Measurements from ENCODE around the gene HOXD11. TPM values are rescaled to one million over a fixed set of nuclear protein-coding genes. Genes with fewer than 3 reads are reported as not detected.

Gene HOXD11
- total RNA-seq, 1 experiment from 2014 or later = 107 TPM

GRCh38 chr2:176137906-176138305 is 30.8 kb downstream of the HOXD11 start:
- Histone ChIP-seq H3K9me3 (ENCODE audit: low read depth, low read length, poor library complexity, severe bottlenecking) (no peaks in the 10 kb centered on the region), H3K27ac (ENCODE audit: low read depth, low read length, poor library complexity, severe bottlenecking) (peak overlapping the region; percentile 98), H3K4me3 (ENCODE audit: low read depth, low read length, poor library complexity, severe bottlenecking) (peak overlapping the region; percentile 85), H3K4me1 (ENCODE audit: insufficient read depth, low read length, poor library complexity, severe bottlenecking) (peaks cover 46% of the 10 kb centered on the region), H3K27me3 (replicated peaks; ENCODE audit: insufficient read depth, low read depth, low read length, poor library complexity) (no peaks in the 10 kb centered on the region), H3K36me3 (ENCODE audit: insufficient read depth, low read length, poor library complexity, severe bottlenecking) (peaks cover 5% of the 10 kb centered on the region)
- DNase-seq (ENCODE audit: low spot score) = peak; percentile 49
- ChIA-PET POLR2A (ENCODE audit: low non-redundant PET) (no interaction called here), CTCF (interaction anchor here (4.2 kb wide), 1 partner anchor 317 kb away, joined by 35 read pairs; no protein-coding TSS in a partner anchor)
- TF ChIP-seq CTCF (conservative IDR thresholded peaks at IDR 0.05; ENCODE audit: low read depth, low read length) (no peak), EZH2 (IDR thresholded peaks at IDR 0.05; ENCODE audit: borderline replicate concordance, low read depth, low read length, poor library complexity, severe bottlenecking) (no peak)
- intact Hi-C loops (cut with micrococcal nuclease; ENCODE audit: unreplicated experiment) = loop anchor here (5.0 kb wide), 1 partner anchor 679 kb away; no protein-coding TSS in a partner anchor
- BruUV-seq (replicated peaks) = no TSS peak

GRCh38 chr2:176138526-176138922 is 31.4 kb downstream of the HOXD11 start:
- TF ChIP-seq CTCF (conservative IDR thresholded peaks at IDR 0.05; ENCODE audit: low read depth, low read length) (no peak), EZH2 (IDR thresholded peaks at IDR 0.05; ENCODE audit: borderline replicate concordance, low read depth, low read length, poor library complexity, severe bottlenecking) (no peak)
- Histone ChIP-seq H3K27me3 (replicated peaks; ENCODE audit: insufficient read depth, low read depth, low read length, poor library complexity) (no peaks in the 10 kb centered on the region), H3K36me3 (ENCODE audit: insufficient read depth, low read length, poor library complexity, severe bottlenecking) (peaks cover 5% of the 10 kb centered on the region), H3K4me1 (ENCODE audit: insufficient read depth, low read length, poor library complexity, severe bottlenecking) (peaks cover 39% of the 10 kb centered on the region), H3K4me3 (ENCODE audit: low read depth, low read length, poor library complexity, severe bottlenecking) (peak overlapping the region; percentile 85), H3K9me3 (ENCODE audit: low read depth, low read length, poor library complexity, severe bottlenecking) (no peaks in the 10 kb centered on the region), H3K27ac (ENCODE audit: low read depth, low read length, poor library complexity, severe bottlenecking) (peak overlapping the region; percentile 98)
- intact Hi-C loops (cut with micrococcal nuclease; ENCODE audit: unreplicated experiment) = loop anchor here (5.0 kb wide), 1 partner anchor 679 kb away; no protein-coding TSS in a partner anchor
- CTCF ChIA-PET = interaction anchor here (1.0 to 4.2 kb wide), 5 partner anchors 8 to 416 kb away, joined by 3 to 35 read pairs (median 5); no protein-coding TSS in a partner anchor
- TSS peak; percentile 27 for BruUV-seq (replicated peaks)
- peak; percentile 75 for DNase-seq (ENCODE audit: low spot score)
- POLR2A ChIA-PET (ENCODE audit: low non-redundant PET) = no interaction called here

- no peaks in the 10 kb centered on the region for H3K9me3 ChIP-seq (ENCODE audit: low read depth, low read length, poor library complexity, severe bottlenecking)
- no peaks in the 10 kb centered on the region for H3K27me3 ChIP-seq (replicated peaks; ENCODE audit: insufficient read depth, low read depth, low read length, poor library complexity)
- CTCF ChIA-PET = interaction anchor here (0.6 to 4.2 kb wide), 9 partner anchors 9 to 691 kb away, joined by 3 to 35 read pairs (median 5); no protein-coding TSS in a partner anchor
- peaks cover 9% of the 10 kb centered on the region for H3K36me3 ChIP-seq (ENCODE audit: insufficient read depth, low read length, poor library complexity, severe bottlenecking)
- peak; percentile 77 for DNase-seq (ENCODE audit: low spot score)
- POLR2A ChIA-PET (ENCODE audit: low non-redundant PET) = interaction anchor here (0.5 to 0.6 kb wide), 2 partner anchors 8 to 540 kb away, joined by 3 to 7 read pairs; no protein-coding TSS in a partner anchor
- TF ChIP-seq CTCF (conservative IDR thresholded peaks at IDR 0.05; ENCODE audit: low read depth, low read length) (no peak), EZH2 (IDR thresholded peaks at IDR 0.05; ENCODE audit: borderline replicate concordance, low read depth, low read length, poor library complexity, severe bottlenecking) (no peak)
- peaks cover 38% of the 10 kb centered on the region for H3K4me1 ChIP-seq (ENCODE audit: insufficient read depth, low read length, poor library complexity, severe bottlenecking)
- H3K4me3 ChIP-seq (ENCODE audit: low read depth, low read length, poor library complexity, severe bottlenecking) = peak overlapping the region; percentile 85
- intact Hi-C loops (cut with micrococcal nuclease; ENCODE audit: unreplicated experiment) = loop anchor here (5.0 kb wide), 1 partner anchor 678 kb away; no protein-coding TSS in a partner anchor
- H3K27ac ChIP-seq (ENCODE audit: low read depth, low read length, poor library complexity, severe bottlenecking) = peak overlapping the region; percentile 98
- no TSS peak for BruUV-seq (replicated peaks)
These were observed 32.0 kb downstream of the HOXD11 start for GRCh38 chr2:176138923-176139660.
